Gastrocnemius medialis (tissue), 4 donors: ENCODE data around the gene FNDC3B. TPM values are rescaled to one million over a fixed set of nuclear protein-coding genes. Genes with fewer than 3 reads are reported as not detected.

Source experiments
- ATAC-seq, 2 donors: fragments of 150-250 bp; one replicate each; pipeline ENCODE4 v1.9.1; 2016
- DNase-seq, 2 donors: peaks; one replicate each; pipeline ENCODE4 v3.0.0-alpha.2; 2019
- H3K27ac ChIP-seq, 4 donors: fragments of 200-600 bp; sonication (generic); 1 replicate in 1 of 4; 2 replicates in 3 of 4; pipeline ENCODE4 v1.5.1; 2016 to 2018; ENCODE audit warnings: mild to moderate bottlenecking in 2 of 4, moderate library complexity in 1 of 4
- H3K27me3 ChIP-seq, 3 donors: fragments of 200-600 bp; sonication (generic) in 2 of 3; 1 replicate in 1 of 3; 2 replicates in 2 of 3; pipeline versions ENCODE4 v1.5.1 to v1.6.0; 2016 to 2019; ENCODE audit warnings: mild to moderate bottlenecking in 1 of 3, moderate library complexity in 1 of 3
- H3K36me3 ChIP-seq, 2 donors: fragments of 200-600 bp; sonication (generic) in 1 of 2; one replicate each; pipeline ENCODE4 v1.5.1; 2017 to 2018
- H3K4me1 ChIP-seq, 2 donors: fragments of 200-600 bp; sonication (generic) in 1 of 2; one replicate each; pipeline ENCODE4 v1.5.1; 2016 to 2017; ENCODE audit warnings: mild to moderate bottlenecking in 2 of 2
- H3K4me3 ChIP-seq, 4 donors: fragments of 200-600 bp; sonication (generic) in 3 of 4; 1 replicate in 1 of 4; 2 replicates in 3 of 4; pipeline ENCODE4 v1.5.1; 2016 to 2019; ENCODE audit warnings: mild to moderate bottlenecking in 2 of 4
- H3K9me3 ChIP-seq, 3 donors: fragments of 200-600 bp; sonication (generic) in 2 of 3; 1 replicate in 1 of 3; 2 replicates in 2 of 3; pipeline ENCODE4 v1.5.1; 2016 to 2019
- POLR2A ChIP-seq, 2 donors: fragments of 450-650 bp; IDR thresholded peaks; one replicate each; pipeline ENCODE4 v1.6.1; 2017; ENCODE audit warnings: antibody characterized with exemption in 2 of 2, mild to moderate bottlenecking in 2 of 2, moderate library complexity in 2 of 2
- in situ Hi-C, 4 donors: fragments of 200-750 bp; cut with MboI; loops; one replicate each; pipeline versions ENCODE4 v1.15.0 to v1.8.0; 2017; ENCODE audit warnings: low sequenced_read_pairs in 4 of 4
- intact Hi-C: fragments of 100-400 bp; cut with DNase I; formaldehyde crosslinking; loops from one replicate; pipeline ENCODE4 v1.15.1; 2023; ENCODE audit warnings: low total_unique reads
- total RNA-seq, 4 donors: library from RNA; depleted of rRNA; stranded (reverse); fragments of >200 nt; gene quantifications; one replicate each; pipeline versions ENCODE4 v1.1.0 to v1.2.3, GENCODE V29; 2016
- TF ChIP-seq, protein P1 (sequence below), 5 experiments: fragments of 450-650 bp in 3 of 5; fragments of 200-600 bp in 2 of 5; sonication (generic) in 2 of 5; IDR thresholded peaks in 4 of 5; conservative IDR thresholded peaks in 1 of 5; 1 replicate in 4 of 5; 2 replicates in 1 of 5; pipeline ENCODE4 v1.5.1; 2016 to 2019; ENCODE audit warnings: antibody characterized with exemption in 5 of 5, mild to moderate bottlenecking in 3 of 5, moderate library complexity in 3 of 5

The FNDC3B gene
- total RNA-seq, 4 donors from 2014 or later = 42.5 to 110 (median 74.2) TPM

DNA sequence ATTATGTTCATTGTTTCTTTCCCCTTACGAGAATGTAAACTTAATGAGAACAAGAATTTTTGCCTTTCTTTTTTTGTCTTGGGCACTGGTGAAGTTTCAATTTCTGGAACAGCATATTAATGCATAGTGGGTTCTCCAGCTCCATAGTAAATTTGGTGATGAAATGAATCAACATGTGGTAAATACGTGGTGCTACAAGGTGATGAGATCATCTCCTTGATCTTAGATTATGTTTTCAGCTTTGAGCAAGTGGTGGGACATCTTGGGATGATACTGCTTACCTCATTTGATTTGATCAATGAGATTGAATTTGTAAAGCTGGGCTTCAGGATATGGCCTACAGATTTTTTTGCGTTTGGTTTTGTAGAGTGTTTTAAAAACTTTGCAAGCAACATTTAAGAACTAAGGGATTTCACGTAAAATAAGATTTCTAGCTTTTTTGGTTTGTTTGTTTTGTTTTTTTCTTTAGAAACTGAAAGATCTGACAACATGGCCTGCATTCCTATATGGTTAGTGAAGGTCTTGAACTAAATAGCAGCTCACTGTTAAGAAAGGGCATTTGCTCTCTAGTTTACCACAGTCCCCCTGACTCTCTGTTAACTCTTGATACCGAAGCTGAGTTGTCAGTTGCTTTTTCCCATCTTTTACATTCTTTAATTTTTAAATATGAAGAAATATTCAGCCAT lies 45.6 kb downstream of the FNDC3B start:
- intact Hi-C loops (no loop called here), in situ Hi-C loops (no loop called here)
- ATAC-seq (no peak), DNase-seq (no peak)
- H3K4me3 ChIP-seq = no peak overlapping the region
- no peaks in the 10 kb centered on the region for H3K36me3 ChIP-seq
- no peaks in the 10 kb centered on the region for H3K9me3 ChIP-seq
- no peaks in the 10 kb centered on the region for H3K27me3 ChIP-seq
- no peak for TF ChIP-seq POLR2A (IDR thresholded peaks at IDR 0.05)
- TF ChIP-seq, protein P1, sequence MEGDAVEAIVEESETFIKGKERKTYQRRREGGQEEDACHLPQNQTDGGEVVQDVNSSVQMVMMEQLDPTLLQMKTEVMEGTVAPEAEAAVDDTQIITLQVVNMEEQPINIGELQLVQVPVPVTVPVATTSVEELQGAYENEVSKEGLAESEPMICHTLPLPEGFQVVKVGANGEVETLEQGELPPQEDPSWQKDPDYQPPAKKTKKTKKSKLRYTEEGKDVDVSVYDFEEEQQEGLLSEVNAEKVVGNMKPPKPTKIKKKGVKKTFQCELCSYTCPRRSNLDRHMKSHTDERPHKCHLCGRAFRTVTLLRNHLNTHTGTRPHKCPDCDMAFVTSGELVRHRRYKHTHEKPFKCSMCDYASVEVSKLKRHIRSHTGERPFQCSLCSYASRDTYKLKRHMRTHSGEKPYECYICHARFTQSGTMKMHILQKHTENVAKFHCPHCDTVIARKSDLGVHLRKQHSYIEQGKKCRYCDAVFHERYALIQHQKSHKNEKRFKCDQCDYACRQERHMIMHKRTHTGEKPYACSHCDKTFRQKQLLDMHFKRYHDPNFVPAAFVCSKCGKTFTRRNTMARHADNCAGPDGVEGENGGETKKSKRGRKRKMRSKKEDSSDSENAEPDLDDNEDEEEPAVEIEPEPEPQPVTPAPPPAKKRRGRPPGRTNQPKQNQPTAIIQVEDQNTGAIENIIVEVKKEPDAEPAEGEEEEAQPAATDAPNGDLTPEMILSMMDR (IDR thresholded peaks at IDR 0.05 in 4 of 5, conservative IDR thresholded peaks at IDR 0.05 in 1 of 5) = no peak
- H3K27ac ChIP-seq = no peak overlapping the region
- H3K4me1 ChIP-seq = peaks cover 61 to 75% of the 10 kb centered on the region in 2 donors

DNA sequence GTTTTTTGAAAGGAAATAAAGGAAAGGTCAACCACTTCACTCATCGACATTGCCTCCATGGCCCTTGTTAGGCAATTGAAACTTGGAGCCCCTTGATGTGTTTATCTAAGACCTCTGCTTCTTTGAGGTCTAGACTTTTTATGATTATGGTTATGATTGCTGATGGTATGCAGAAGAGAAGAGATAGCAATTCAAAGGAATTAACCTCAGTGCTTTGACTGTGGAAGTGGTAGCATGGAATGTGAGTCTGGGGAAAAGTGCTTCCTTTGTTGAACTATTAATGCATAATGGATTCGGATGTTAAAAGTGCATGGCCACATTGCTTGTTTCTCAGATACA lies 46.1 kb downstream of the FNDC3B start:
- Histone ChIP-seq H3K9me3 (no peaks in the 10 kb centered on the region), H3K36me3 (no peaks in the 10 kb centered on the region), H3K4me3 (no peak overlapping the region), H3K27me3 (no peaks in the 10 kb centered on the region), H3K27ac (no peak overlapping the region), H3K4me1 (peaks cover 65 to 71% of the 10 kb centered on the region in 2 donors)
- intact Hi-C loops = no loop called here
- no peak for ATAC-seq
- no peak for DNase-seq
- no peak for TF ChIP-seq POLR2A (IDR thresholded peaks at IDR 0.05)
- TF ChIP-seq, protein P1 (IDR thresholded peaks at IDR 0.05 in 4 of 5, conservative IDR thresholded peaks at IDR 0.05 in 1 of 5) = no peak
- in situ Hi-C loops = no loop called here

DNA sequence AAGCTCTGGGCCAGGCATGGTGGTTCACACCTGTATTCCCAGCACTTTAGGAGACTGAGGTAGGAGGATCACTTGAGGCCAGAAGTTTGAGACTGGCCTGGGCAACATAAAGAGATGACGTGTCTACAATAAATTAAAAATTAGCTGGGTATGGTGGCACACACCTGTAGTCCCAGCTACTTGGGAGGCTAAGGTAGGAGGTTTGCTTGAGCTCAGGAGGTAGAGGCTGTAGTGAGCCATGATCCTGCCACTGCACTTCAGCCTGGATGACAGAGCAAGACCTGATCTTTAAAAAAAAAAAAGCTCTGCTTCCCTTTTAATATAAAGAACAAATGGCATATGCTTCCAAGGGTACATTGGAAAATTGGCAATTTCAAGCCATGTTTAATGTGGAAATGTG lies 46.7 kb downstream of the FNDC3B start:
- intact Hi-C loops = no loop called here
- no peaks in the 10 kb centered on the region for H3K9me3 ChIP-seq
- no peak overlapping the region for H3K27ac ChIP-seq
- no peaks in the 10 kb centered on the region for H3K27me3 ChIP-seq
- H3K4me1 ChIP-seq = peaks cover 62 to 73% of the 10 kb centered on the region in 2 donors
- no peaks in the 10 kb centered on the region for H3K36me3 ChIP-seq
- H3K4me3 ChIP-seq = no peak overlapping the region
- TF ChIP-seq, protein P1 (IDR thresholded peaks at IDR 0.05 in 4 of 5, conservative IDR thresholded peaks at IDR 0.05 in 1 of 5) = no peak
- TF ChIP-seq POLR2A (IDR thresholded peaks at IDR 0.05) = no peak
- in situ Hi-C loops = no loop called here
- ATAC-seq (no peak), DNase-seq (no peak)

DNA sequence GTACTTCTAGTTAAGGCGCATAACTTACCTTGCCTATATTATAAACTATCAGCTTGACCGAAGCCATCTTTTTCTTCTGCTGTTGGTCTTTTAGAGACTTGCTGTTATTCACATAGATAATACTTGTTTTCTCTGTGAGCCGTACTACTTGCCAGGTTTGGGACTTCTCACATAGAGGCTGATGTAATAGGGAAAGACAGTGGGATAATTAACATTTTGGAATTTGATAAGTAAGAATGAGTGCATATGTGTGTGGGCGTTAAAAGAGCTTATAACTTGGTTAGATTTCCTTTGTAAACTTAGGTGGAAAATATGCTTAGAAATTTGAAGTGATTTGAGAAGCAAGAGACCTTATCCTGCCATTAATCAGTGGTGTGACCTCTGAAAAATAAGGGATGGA lies 47.8 kb downstream of the FNDC3B start:
- H3K27me3 ChIP-seq = no peaks in the 10 kb centered on the region
- H3K4me1 ChIP-seq = peaks cover 53 to 68% of the 10 kb centered on the region in 2 donors
- in situ Hi-C loops = no loop called here
- H3K4me3 ChIP-seq = no peak overlapping the region
- TF ChIP-seq POLR2A (IDR thresholded peaks at IDR 0.05) = no peak
- TF ChIP-seq, protein P1 (IDR thresholded peaks at IDR 0.05 in 4 of 5, conservative IDR thresholded peaks at IDR 0.05 in 1 of 5) = no peak
- H3K36me3 ChIP-seq = no peaks in the 10 kb centered on the region
- H3K27ac ChIP-seq = peak overlapping the region in 2 of 4 donors; percentile 1 to 21
- DNase-seq = no peak
- H3K9me3 ChIP-seq = no peaks in the 10 kb centered on the region
- ATAC-seq = no peak
- intact Hi-C loops = no loop called here
